DND-41 (cell line): ENCODE data around the gene UNC45A.

Experiments
- ATAC-seq: fragments of 200-7000 bp; cut with Tn5 transposase; 3 replicates; pipeline ENCODE4 v1.9.1; 2021; ENCODE audit warnings: low read depth; ENCODE audit not compliant: insufficient read depth
- DNase-seq: peaks from one replicate; pipeline ENCODE4 v3.0.0-alpha.2; 2020
- H2AFZ ChIP-seq: 2 replicates; pipeline ENCODE4 v1.6.0; 2012; ENCODE audit warnings: low read depth, low read length
- H3K27ac ChIP-seq: 2 replicates; pipeline ENCODE4 v1.5.1; 2012; ENCODE audit warnings: low read length, inconsistent platforms
- H3K27me3 ChIP-seq: fragments of 200-600 bp; sonication (generic); 2 replicates; pipeline ENCODE4 v1.6.0; 2012; ENCODE audit warnings: low read length, mild to moderate bottlenecking, inconsistent platforms; ENCODE audit not compliant: insufficient read depth, poor library complexity
- H3K36me3 ChIP-seq: 2 replicates; pipeline ENCODE4 v1.5.1; 2012; ENCODE audit warnings: low read length, inconsistent platforms; ENCODE audit not compliant: insufficient read depth
- H3K4me1 ChIP-seq: 2 replicates; pipeline ENCODE4 v1.5.1; 2012; ENCODE audit warnings: mild to moderate bottlenecking, low read length; ENCODE audit not compliant: insufficient read depth
- H3K4me2 ChIP-seq: 2 replicates; pipeline ENCODE4 v1.6.0; 2012; ENCODE audit warnings: mild to moderate bottlenecking, moderate library complexity, low read length, inconsistent platforms; ENCODE audit not compliant: insufficient read depth
- H3K4me3 ChIP-seq, 2 experiments: fragments of 200-600 bp in 1 of 2; shearing (Covaris generic) in 1 of 2; 2 replicates each; pipeline ENCODE4 v1.5.1; 2012 to 2016; ENCODE audit warnings: inconsistent platforms in 2 of 2, low read length in 2 of 2, mild to moderate bottlenecking in 2 of 2, low read depth in 1 of 2, moderate library complexity in 1 of 2
- H3K79me2 ChIP-seq: 2 replicates; pipeline ENCODE4 v1.6.0; 2012; ENCODE audit warnings: low read length, inconsistent platforms; ENCODE audit not compliant: insufficient read depth
- H3K9ac ChIP-seq: 2 replicates; pipeline ENCODE4 v1.6.0; 2012; ENCODE audit warnings: low read depth, mild to moderate bottlenecking, inconsistent platforms, low read length, moderate library complexity
- H3K9me3 ChIP-seq: 2 replicates; pipeline ENCODE4 v1.5.1; 2012; ENCODE audit warnings: low read length, moderate library complexity, mild to moderate bottlenecking, inconsistent platforms; ENCODE audit not compliant: insufficient read depth, severe bottlenecking
- H4K20me1 ChIP-seq: 2 replicates; pipeline ENCODE4 v1.6.0; 2012; ENCODE audit warnings: low read length; ENCODE audit not compliant: insufficient read depth
- CTCF ChIP-seq: IDR thresholded peaks from 2 replicates; pipeline ENCODE4 v1.5.1; 2012; ENCODE audit warnings: borderline replicate concordance, low read length, moderate library complexity, mild to moderate bottlenecking; ENCODE audit not compliant: poor library complexity, severe bottlenecking; ENCODE audit errors: extremely low read depth
- EZH2 ChIP-seq: IDR thresholded peaks from 3 replicates; pipeline ENCODE4 v1.6.1; 2012; ENCODE audit warnings: borderline replicate concordance, low read depth, mild to moderate bottlenecking, moderate library complexity, low read length, inconsistent platforms; ENCODE audit not compliant: severe bottlenecking

The UNC45A gene

DNA sequence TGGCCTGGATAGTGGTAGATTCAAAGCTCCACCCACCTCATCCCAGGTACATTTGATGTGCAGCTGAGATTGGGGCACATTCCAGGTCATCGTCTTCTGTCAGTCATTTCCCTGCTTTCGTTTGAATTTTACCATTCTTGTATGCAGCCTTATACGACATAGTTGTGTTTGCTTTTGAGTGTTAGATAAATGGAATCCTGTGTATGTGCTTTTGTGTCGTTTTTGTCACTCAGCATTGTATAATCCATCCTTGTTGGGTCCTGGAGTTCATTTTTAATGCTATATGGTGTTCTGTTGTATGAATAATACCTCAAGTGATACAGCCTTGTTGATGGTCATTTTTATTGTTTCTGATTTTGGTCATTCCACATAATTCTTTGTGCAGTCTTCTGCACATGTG, 26.9 kb downstream of the UNC45A start:
- DNase-seq (no peak), ATAC-seq (no peak)
- Histone ChIP-seq H4K20me1 (peaks cover 8% of the 10 kb centered on the region; the same call in 1 of the 2 replicates), H3K4me1 (no peaks in the 10 kb centered on the region), H3K27ac (no peak overlapping the region), H3K79me2 (peaks cover 29% of the 10 kb centered on the region), H3K27me3 (no peaks in the 10 kb centered on the region), H3K9ac (no peak overlapping the region), H2AFZ (no peak overlapping the region), H3K4me2 (no peak overlapping the region), H3K9me3 (no peaks in the 10 kb centered on the region), H3K4me3 (no peak overlapping the region), H3K36me3 (peaks cover 84% of the 10 kb centered on the region)
- TF ChIP-seq EZH2 (no peak), CTCF (no peak)

- TF ChIP-seq CTCF (no peak), EZH2 (no peak)
- peaks cover 90% of the 10 kb centered on the region for H3K36me3 ChIP-seq
- ATAC-seq, result no peak
Measured at GRCh38 chr15:90966262-90966661, 31.2 kb downstream of the UNC45A start.

GRCh38 chr15:90967206-90967605, 32.1 kb downstream of the UNC45A start:
- Histone ChIP-seq H3K36me3 (peaks cover 83% of the 10 kb centered on the region), H3K4me3 (no peak overlapping the region), H3K4me2 (no peak overlapping the region), H3K79me2 (peaks cover 14% of the 10 kb centered on the region), H3K4me1 (no peaks in the 10 kb centered on the region), H3K27ac (no peak overlapping the region), H3K9ac (no peak overlapping the region), H2AFZ (no peak overlapping the region), H4K20me1 (0 out of 2 replicates have a peak, but pooled peaks cover 3% of the 10 kb centered on the region), H3K27me3 (no peaks in the 10 kb centered on the region), H3K9me3 (no peaks in the 10 kb centered on the region)
- ATAC-seq, result no peak
- no peak for DNase-seq
- TF ChIP-seq EZH2 (no peak), CTCF (no peak)

More at GRCh38 chr15:90966262-90966661, 31.2 kb downstream of the UNC45A start:
- H3K4me3 ChIP-seq, result no peak overlapping the region
- H2AFZ ChIP-seq, result no peak overlapping the region
- H3K4me2 ChIP-seq, result no peak overlapping the region
- peaks cover 14% of the 10 kb centered on the region for H3K79me2 ChIP-seq
- H3K9me3 ChIP-seq, result no peaks in the 10 kb centered on the region
- no peak for DNase-seq
- no peaks in the 10 kb centered on the region for H3K4me1 ChIP-seq
- H3K27me3 ChIP-seq, result no peaks in the 10 kb centered on the region
- no peak overlapping the region for H3K27ac ChIP-seq
- H4K20me1 ChIP-seq, result peaks cover 3% of the 10 kb centered on the region; the same call in 1 of the 2 replicates
- H3K9ac ChIP-seq, result no peak overlapping the region

GRCh38 chr15:90968434-90968833, 33.3 kb downstream of the UNC45A start:
- peaks cover 84% of the 10 kb centered on the region for H3K36me3 ChIP-seq
- H2AFZ ChIP-seq, result no peak overlapping the region
- no peak overlapping the region for H3K9ac ChIP-seq
- H3K4me3 ChIP-seq, result no peak overlapping the region
- H3K27me3 ChIP-seq, result no peaks in the 10 kb centered on the region
- 0 out of 2 replicates have a peak, but pooled peaks cover 3% of the 10 kb centered on the region for H4K20me1 ChIP-seq
- no peak overlapping the region for H3K27ac ChIP-seq
- TF ChIP-seq EZH2 (no peak), CTCF (no peak)
- H3K4me2 ChIP-seq, result no peak overlapping the region
- no peaks in the 10 kb centered on the region for H3K4me1 ChIP-seq
- ATAC-seq, result no peak
- DNase-seq, result no peak
- no peaks in the 10 kb centered on the region for H3K9me3 ChIP-seq
- peaks cover 10% of the 10 kb centered on the region for H3K79me2 ChIP-seq
